MM.1S (cell line): ENCODE data around the gene BCL11B.

ENCODE experiments used
- DNase-seq: peaks from one replicate; pipeline ENCODE4 v3.0.0-alpha.2; 2015
- H2AFZ ChIP-seq: fragments of 300-600 bp; sonication (generic); 2 replicates; pipeline ENCODE4 v1.6.0; 2016; ENCODE audit warnings: antibody characterized with exemption, low read length
- H3F3A ChIP-seq: fragments of 300-600 bp; sonication (generic); 2 replicates; pipeline ENCODE4 v1.6.1; 2016; ENCODE audit warnings: mild to moderate bottlenecking, antibody characterized with exemption, low read length, moderate library complexity, mixed read lengths; ENCODE audit not compliant: insufficient read depth
- H3K27ac ChIP-seq: fragments of 300-600 bp; sonication (generic); 2 replicates; pipeline ENCODE4 v1.5.1; 2016; ENCODE audit warnings: mild to moderate bottlenecking, low read length
- H3K27me3 ChIP-seq: fragments of 300-600 bp; sonication (generic); replicated peaks from 2 replicates; pipeline ENCODE4 v1.6.0; 2016; ENCODE audit warnings: low read length; ENCODE audit not compliant: insufficient read depth
- H3K36me3 ChIP-seq: fragments of 300-600 bp; sonication (generic); replicated peaks from 2 replicates; pipeline ENCODE4 v1.6.1; 2016; ENCODE audit warnings: mild to moderate bottlenecking, low read length, mixed read lengths; ENCODE audit not compliant: insufficient read depth
- H3K4me1 ChIP-seq: fragments of 300-600 bp; sonication (generic); 2 replicates; pipeline ENCODE4 v1.6.1; 2016; ENCODE audit warnings: low read length, mixed read lengths
- H3K4me2 ChIP-seq: fragments of 300-600 bp; sonication (generic); 2 replicates; pipeline ENCODE4 v1.6.0; 2016; ENCODE audit warnings: low read depth, low read length
- H3K4me3 ChIP-seq: fragments of 300-600 bp; sonication (generic); 2 replicates; pipeline ENCODE4 v1.5.1; 2016; ENCODE audit warnings: low read length, mixed read lengths
- H3K79me2 ChIP-seq: fragments of 300-600 bp; sonication (generic); 2 replicates; pipeline ENCODE4 v1.6.1; 2016; ENCODE audit warnings: mixed run types, low read length, mixed read lengths
- H3K9ac ChIP-seq: fragments of 300-600 bp; sonication (generic); 2 replicates; pipeline ENCODE4 v1.6.1; 2016; ENCODE audit warnings: low read length, mixed read lengths
- H3K9me2 ChIP-seq: fragments of 300-600 bp; sonication (generic); replicated peaks from 2 replicates; pipeline ENCODE4 v1.6.1; 2016; ENCODE audit warnings: mild to moderate bottlenecking, low read length, mixed read lengths; ENCODE audit not compliant: insufficient read depth
- H3K9me3 ChIP-seq: fragments of 300-600 bp; sonication (generic); replicated peaks from 2 replicates; pipeline ENCODE4 v1.6.1; 2016; ENCODE audit warnings: mild to moderate bottlenecking, low read length, mixed read lengths; ENCODE audit not compliant: insufficient read depth
- H4K20me1 ChIP-seq: fragments of 300-600 bp; sonication (generic); 2 replicates; pipeline ENCODE4 v1.6.1; 2016; ENCODE audit warnings: mild to moderate bottlenecking, low read length, moderate library complexity, mixed read lengths; ENCODE audit not compliant: insufficient read depth
- EZH2 ChIP-seq: fragments of 300-600 bp; sonication (generic); optimal IDR thresholded peaks from 2 replicates; pipeline ENCODE3; 2017; ENCODE audit warnings: low read depth, mild to moderate bottlenecking, antibody characterized with exemption, low read length, mixed read lengths
- EZH2phosphoT487 ChIP-seq: fragments of 300-600 bp; sonication (generic); IDR thresholded peaks from 2 replicates; pipeline ENCODE4 v1.6.1; 2018; ENCODE audit warnings: antibody characterized with exemption, low read length
- TF ChIP-seq, protein P1 (sequence below): fragments of 300-600 bp; sonication (generic); IDR thresholded peaks from 2 replicates; pipeline ENCODE4 v1.5.1; 2016; ENCODE audit warnings: antibody characterized with exemption, low read length, mixed read lengths

BCL11B gene

DNA sequence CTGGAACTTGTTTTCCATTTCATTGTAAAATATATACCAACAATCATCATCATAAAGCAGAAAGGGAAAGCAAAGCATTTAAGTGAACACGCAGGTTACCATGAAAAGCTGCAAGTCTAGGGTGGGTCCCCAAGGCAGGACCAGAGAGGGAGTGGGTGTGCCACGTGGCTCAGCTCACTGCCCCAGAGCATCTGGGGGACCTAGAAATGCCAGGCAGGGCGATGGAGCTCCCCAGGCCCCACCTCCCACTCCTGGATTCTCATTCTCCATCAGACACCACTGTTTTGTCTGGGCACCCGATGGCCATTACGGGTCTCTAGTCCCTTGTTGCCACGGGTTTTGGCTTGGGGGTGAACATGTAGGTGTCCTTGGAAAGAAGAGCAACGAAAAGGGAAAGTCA is 34.7 kb downstream of the BCL11B start:
- no peaks in the 10 kb centered on the region for H3K4me1 ChIP-seq
- H3K36me3 ChIP-seq: no peaks in the 10 kb centered on the region
- no peak for TF ChIP-seq EZH2
- TF ChIP-seq, protein P1, sequence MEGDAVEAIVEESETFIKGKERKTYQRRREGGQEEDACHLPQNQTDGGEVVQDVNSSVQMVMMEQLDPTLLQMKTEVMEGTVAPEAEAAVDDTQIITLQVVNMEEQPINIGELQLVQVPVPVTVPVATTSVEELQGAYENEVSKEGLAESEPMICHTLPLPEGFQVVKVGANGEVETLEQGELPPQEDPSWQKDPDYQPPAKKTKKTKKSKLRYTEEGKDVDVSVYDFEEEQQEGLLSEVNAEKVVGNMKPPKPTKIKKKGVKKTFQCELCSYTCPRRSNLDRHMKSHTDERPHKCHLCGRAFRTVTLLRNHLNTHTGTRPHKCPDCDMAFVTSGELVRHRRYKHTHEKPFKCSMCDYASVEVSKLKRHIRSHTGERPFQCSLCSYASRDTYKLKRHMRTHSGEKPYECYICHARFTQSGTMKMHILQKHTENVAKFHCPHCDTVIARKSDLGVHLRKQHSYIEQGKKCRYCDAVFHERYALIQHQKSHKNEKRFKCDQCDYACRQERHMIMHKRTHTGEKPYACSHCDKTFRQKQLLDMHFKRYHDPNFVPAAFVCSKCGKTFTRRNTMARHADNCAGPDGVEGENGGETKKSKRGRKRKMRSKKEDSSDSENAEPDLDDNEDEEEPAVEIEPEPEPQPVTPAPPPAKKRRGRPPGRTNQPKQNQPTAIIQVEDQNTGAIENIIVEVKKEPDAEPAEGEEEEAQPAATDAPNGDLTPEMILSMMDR: no peak
- TF ChIP-seq EZH2phosphoT487: no peak
- DNase-seq: no peak
- H3K4me3 ChIP-seq: no peak overlapping the region
- H3K4me2 ChIP-seq: no peak overlapping the region
- no peaks in the 10 kb centered on the region for H3K27me3 ChIP-seq
- no peak overlapping the region for H3K27ac ChIP-seq
- no peak overlapping the region for H2AFZ ChIP-seq
- no peaks in the 10 kb centered on the region for H3K9me3 ChIP-seq
- no peak overlapping the region for H3K9ac ChIP-seq
- H4K20me1 ChIP-seq: no peaks in the 10 kb centered on the region
- H3F3A ChIP-seq: no peaks in the 10 kb centered on the region
- no peaks in the 10 kb centered on the region for H3K79me2 ChIP-seq
- no peaks in the 10 kb centered on the region for H3K9me2 ChIP-seq

DNA sequence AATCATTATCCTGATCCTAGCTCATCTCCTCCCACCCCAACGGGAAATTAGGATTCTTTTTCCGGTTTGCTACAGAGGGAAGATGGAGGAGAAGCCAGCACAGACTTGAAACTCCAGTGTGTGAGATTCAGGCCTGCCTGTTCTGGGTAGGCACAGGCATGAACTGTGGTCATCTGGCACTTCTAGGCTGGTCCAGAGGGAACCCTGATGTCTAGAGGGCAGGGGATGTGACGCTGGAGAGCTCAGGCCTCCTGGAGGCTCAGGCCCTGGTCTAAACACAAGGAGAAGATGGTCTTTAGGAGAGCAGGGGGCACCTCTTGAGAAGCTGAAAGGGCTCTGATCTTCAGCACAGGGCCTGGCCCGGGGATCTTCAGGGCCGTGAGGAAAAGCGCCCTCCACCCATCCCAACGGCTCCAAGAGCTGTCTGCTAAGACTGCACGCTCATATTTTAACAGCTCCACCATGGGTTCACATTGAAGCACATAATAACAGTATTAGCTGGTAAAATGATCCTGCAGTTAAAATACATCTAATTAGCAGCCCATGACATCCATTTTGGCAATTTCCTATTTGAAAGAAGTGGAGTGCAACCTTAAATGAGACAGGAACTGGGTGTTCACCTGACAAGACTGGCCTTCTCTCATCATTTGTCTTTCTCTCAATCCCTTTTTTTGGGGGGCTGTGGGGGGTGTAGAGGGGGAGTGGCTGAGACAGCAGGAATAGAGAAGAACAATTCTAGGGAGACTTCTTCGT is 35.4 kb downstream of the BCL11B start:
- H3K4me1 ChIP-seq: no peaks in the 10 kb centered on the region
- no peaks in the 10 kb centered on the region for H3F3A ChIP-seq
- no peak overlapping the region for H3K4me3 ChIP-seq
- no peaks in the 10 kb centered on the region for H4K20me1 ChIP-seq
- H3K9me3 ChIP-seq: no peaks in the 10 kb centered on the region
- no peak for DNase-seq
- no peaks in the 10 kb centered on the region for H3K27me3 ChIP-seq
- H3K27ac ChIP-seq: no peak overlapping the region
- no peak overlapping the region for H3K4me2 ChIP-seq
- no peaks in the 10 kb centered on the region for H3K9me2 ChIP-seq
- no peaks in the 10 kb centered on the region for H3K79me2 ChIP-seq
- no peaks in the 10 kb centered on the region for H3K36me3 ChIP-seq
- no peak overlapping the region for H2AFZ ChIP-seq
- TF ChIP-seq EZH2phosphoT487: no peak
- TF ChIP-seq EZH2: no peak
- TF ChIP-seq, protein P1: no peak
- no peak overlapping the region for H3K9ac ChIP-seq

DNA sequence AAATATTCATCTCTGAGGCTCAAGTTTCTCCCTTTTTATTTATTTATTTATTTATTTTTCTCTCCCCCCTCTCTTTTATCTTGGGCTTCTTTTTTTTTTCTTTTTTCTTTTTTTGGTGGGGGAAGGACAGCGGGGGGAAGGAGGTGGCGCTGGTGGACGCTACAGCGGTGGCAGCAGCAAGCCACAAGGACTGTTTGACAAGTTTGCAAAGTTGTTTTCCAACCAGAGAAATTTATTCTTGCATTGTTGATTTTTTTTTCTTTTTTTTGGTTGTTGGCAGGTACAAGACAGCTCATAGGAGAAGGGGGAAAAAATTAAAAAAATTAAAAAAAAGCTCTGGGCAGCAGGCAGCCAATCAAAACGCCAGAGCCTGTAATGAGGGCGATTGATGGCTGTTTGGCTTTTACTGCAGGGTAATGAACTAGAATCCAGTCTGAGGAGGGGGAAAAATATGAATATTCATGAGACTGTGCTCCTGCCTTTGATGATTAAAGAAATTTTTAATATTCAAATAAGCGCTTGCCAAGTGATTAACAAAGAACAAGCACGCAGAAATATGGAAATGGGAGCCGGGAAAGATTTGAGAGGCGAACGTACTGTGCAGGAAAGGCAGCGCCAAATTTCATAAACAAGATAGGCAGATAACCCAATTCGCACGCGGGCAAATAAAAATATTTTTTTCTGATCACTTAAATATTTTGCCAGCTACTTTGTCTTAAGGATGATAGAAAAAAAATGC is 36.2 kb downstream of the BCL11B start:
- H2AFZ ChIP-seq: no peak overlapping the region
- H3K9me2 ChIP-seq: no peaks in the 10 kb centered on the region
- H3K9ac ChIP-seq: no peak overlapping the region
- no peaks in the 10 kb centered on the region for H3K79me2 ChIP-seq
- no peaks in the 10 kb centered on the region for H3K4me1 ChIP-seq
- no peaks in the 10 kb centered on the region for H3K36me3 ChIP-seq
- no peaks in the 10 kb centered on the region for H3F3A ChIP-seq
- no peaks in the 10 kb centered on the region for H3K9me3 ChIP-seq
- H3K27me3 ChIP-seq: no peaks in the 10 kb centered on the region
- H3K4me2 ChIP-seq: no peak overlapping the region
- H3K4me3 ChIP-seq: no peak overlapping the region
- TF ChIP-seq EZH2phosphoT487: no peak
- H3K27ac ChIP-seq: no peak overlapping the region
- no peaks in the 10 kb centered on the region for H4K20me1 ChIP-seq
- DNase-seq: no peak
